ENCODE results near the gene CD320.

DNA sequence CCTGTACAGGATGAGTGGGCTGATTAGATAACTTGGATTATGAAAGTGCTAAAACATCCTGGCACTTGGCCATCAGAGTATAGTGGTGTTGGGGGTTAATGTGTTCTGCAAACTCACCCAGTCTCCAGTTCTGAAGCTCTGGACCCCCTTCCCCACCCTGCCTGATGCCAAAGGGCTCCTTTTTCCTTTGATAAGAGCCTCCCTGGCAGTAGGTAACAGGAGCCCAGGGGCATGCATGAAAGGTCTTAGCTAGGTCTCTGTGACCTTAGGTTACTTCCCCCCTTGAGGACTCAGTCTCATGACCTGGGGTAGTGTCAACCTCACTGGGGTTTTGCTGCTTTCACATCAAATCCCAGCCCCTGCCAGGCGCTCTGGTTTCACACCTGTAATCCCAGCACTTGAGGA lies 15.6 kb upstream of the CD320 start:
- TF ChIP-seq CTCF (IDR thresholded peaks at IDR 0.05) (no peak), CEBPB (IDR thresholded peaks at IDR 0.05) (no peak), GATA3 (IDR thresholded peaks at IDR 0.05; ENCODE audit: borderline replicate concordance) (no peak), RAD21 (conservative IDR thresholded peaks at IDR 0.05 in 1 of 2, IDR thresholded peaks at IDR 0.05 in 1 of 2) (no peak), POLR2A (IDR thresholded peaks at IDR 0.05; ENCODE audit: low read length) (no peak), HOXB5 (CRISPR knock-in tag; IDR thresholded peaks at IDR 0.05) (no peak)

All from A549 (cell line).